ENCODE results near the gene UQCRHL. TPM values are rescaled to one million over a fixed set of nuclear protein-coding genes. Genes with fewer than 3 reads are reported as not detected.

UQCRHL gene
- total and polyA plus RNA-seq, 2 of the 8 experiments (the other 6 are each of a cell fraction or from before 2014, with no cell fraction given), result 3.7 to 3.9 TPM

DNA sequence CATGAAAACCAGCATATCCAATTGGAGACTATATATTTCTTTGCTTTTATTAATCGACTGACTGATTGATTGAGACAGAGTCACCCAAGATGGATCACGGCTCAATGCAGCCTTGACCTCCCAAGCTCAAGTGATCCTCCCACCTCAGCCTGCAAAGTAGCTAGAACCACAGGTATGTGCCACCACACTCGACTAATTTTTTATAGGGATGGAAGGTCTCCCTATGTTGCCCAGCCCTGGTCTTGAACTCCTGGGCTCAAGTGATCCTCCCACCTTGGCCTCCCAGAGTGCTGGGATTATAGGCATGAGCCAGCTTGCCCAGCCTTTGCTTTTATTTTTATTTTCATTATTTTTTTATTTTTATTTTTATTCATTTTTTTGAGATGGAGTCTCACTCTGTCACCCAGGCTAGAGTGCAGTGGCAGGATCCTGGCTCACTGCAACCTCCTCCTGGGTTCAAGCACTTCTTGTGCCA, 45.4 kb upstream of the UQCRHL start (continued):
- TF ChIP-seq, protein P1, sequence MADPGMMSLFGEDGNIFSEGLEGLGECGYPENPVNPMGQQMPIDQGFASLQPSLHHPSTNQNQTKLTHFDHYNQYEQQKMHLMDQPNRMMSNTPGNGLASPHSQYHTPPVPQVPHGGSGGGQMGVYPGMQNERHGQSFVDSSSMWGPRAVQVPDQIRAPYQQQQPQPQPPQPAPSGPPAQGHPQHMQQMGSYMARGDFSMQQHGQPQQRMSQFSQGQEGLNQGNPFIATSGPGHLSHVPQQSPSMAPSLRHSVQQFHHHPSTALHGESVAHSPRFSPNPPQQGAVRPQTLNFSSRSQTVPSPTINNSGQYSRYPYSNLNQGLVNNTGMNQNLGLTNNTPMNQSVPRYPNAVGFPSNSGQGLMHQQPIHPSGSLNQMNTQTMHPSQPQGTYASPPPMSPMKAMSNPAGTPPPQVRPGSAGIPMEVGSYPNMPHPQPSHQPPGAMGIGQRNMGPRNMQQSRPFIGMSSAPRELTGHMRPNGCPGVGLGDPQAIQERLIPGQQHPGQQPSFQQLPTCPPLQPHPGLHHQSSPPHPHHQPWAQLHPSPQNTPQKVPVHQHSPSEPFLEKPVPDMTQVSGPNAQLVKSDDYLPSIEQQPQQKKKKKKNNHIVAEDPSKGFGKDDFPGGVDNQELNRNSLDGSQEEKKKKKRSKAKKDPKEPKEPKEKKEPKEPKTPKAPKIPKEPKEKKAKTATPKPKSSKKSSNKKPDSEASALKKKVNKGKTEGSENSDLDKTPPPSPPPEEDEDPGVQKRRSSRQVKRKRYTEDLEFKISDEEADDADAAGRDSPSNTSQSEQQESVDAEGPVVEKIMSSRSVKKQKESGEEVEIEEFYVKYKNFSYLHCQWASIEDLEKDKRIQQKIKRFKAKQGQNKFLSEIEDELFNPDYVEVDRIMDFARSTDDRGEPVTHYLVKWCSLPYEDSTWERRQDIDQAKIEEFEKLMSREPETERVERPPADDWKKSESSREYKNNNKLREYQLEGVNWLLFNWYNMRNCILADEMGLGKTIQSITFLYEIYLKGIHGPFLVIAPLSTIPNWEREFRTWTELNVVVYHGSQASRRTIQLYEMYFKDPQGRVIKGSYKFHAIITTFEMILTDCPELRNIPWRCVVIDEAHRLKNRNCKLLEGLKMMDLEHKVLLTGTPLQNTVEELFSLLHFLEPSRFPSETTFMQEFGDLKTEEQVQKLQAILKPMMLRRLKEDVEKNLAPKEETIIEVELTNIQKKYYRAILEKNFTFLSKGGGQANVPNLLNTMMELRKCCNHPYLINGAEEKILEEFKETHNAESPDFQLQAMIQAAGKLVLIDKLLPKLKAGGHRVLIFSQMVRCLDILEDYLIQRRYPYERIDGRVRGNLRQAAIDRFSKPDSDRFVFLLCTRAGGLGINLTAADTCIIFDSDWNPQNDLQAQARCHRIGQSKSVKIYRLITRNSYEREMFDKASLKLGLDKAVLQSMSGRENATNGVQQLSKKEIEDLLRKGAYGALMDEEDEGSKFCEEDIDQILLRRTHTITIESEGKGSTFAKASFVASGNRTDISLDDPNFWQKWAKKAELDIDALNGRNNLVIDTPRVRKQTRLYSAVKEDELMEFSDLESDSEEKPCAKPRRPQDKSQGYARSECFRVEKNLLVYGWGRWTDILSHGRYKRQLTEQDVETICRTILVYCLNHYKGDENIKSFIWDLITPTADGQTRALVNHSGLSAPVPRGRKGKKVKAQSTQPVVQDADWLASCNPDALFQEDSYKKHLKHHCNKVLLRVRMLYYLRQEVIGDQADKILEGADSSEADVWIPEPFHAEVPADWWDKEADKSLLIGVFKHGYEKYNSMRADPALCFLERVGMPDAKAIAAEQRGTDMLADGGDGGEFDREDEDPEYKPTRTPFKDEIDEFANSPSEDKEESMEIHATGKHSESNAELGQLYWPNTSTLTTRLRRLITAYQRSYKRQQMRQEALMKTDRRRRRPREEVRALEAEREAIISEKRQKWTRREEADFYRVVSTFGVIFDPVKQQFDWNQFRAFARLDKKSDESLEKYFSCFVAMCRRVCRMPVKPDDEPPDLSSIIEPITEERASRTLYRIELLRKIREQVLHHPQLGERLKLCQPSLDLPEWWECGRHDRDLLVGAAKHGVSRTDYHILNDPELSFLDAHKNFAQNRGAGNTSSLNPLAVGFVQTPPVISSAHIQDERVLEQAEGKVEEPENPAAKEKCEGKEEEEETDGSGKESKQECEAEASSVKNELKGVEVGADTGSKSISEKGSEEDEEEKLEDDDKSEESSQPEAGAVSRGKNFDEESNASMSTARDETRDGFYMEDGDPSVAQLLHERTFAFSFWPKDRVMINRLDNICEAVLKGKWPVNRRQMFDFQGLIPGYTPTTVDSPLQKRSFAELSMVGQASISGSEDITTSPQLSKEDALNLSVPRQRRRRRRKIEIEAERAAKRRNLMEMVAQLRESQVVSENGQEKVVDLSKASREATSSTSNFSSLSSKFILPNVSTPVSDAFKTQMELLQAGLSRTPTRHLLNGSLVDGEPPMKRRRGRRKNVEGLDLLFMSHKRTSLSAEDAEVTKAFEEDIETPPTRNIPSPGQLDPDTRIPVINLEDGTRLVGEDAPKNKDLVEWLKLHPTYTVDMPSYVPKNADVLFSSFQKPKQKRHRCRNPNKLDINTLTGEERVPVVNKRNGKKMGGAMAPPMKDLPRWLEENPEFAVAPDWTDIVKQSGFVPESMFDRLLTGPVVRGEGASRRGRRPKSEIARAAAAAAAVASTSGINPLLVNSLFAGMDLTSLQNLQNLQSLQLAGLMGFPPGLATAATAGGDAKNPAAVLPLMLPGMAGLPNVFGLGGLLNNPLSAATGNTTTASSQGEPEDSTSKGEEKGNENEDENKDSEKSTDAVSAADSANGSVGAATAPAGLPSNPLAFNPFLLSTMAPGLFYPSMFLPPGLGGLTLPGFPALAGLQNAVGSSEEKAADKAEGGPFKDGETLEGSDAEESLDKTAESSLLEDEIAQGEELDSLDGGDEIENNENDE (IDR thresholded peaks at IDR 0.05; ENCODE audit: insufficient replicate concordance, low read length), result no peak
- TF ChIP-seq EZH2 (IDR thresholded peaks at IDR 0.05; ENCODE audit: low read depth, low read length, severe bottlenecking), result no peak
- no peak for TF ChIP-seq TBP (IDR thresholded peaks at IDR 0.05; ENCODE audit: low read depth, low read length)
- TF ChIP-seq SRF (IDR thresholded peaks at IDR 0.05; ENCODE audit: low read depth, low read length), result no peak
- TF ChIP-seq POLR2AphosphoS5 (IDR thresholded peaks at IDR 0.05; ENCODE audit: low read depth, low read length), result no peak
- no peak for TF ChIP-seq SP2 (IDR thresholded peaks at IDR 0.05; ENCODE audit: low read length)
- no peak for TF ChIP-seq NANOG (IDR thresholded peaks at IDR 0.05; ENCODE audit: insufficient read depth, low read depth, low read length, poor library complexity, severe bottlenecking)
- no peak for TF ChIP-seq CBX5 (IDR thresholded peaks at IDR 0.05; ENCODE audit: low read depth, low read length)
- no peak for TF ChIP-seq RFX5 (IDR thresholded peaks at IDR 0.05; ENCODE audit: borderline replicate concordance, low read depth, low read length)
- TF ChIP-seq SIRT6 (IDR thresholded peaks at IDR 0.05; ENCODE audit: low read length), result no peak
- TF ChIP-seq E2F6 (IDR thresholded peaks at IDR 0.05), result no peak

Measured in H1 (cell line).